ENCODE measurements around the gene OTUD7B. TPM values are rescaled to one million over a fixed set of nuclear protein-coding genes. Genes with fewer than 3 reads are reported as not detected.
"Not testable (repeated sequence)": the region's sequence is repeated elsewhere in the genome, so short reads cannot be mapped to it uniquely, and the experiment has no call there.

OTUD7B gene
- total RNA-seq: 10 to 100 TPM; 16.1 to 17.3 TPM

DNA sequence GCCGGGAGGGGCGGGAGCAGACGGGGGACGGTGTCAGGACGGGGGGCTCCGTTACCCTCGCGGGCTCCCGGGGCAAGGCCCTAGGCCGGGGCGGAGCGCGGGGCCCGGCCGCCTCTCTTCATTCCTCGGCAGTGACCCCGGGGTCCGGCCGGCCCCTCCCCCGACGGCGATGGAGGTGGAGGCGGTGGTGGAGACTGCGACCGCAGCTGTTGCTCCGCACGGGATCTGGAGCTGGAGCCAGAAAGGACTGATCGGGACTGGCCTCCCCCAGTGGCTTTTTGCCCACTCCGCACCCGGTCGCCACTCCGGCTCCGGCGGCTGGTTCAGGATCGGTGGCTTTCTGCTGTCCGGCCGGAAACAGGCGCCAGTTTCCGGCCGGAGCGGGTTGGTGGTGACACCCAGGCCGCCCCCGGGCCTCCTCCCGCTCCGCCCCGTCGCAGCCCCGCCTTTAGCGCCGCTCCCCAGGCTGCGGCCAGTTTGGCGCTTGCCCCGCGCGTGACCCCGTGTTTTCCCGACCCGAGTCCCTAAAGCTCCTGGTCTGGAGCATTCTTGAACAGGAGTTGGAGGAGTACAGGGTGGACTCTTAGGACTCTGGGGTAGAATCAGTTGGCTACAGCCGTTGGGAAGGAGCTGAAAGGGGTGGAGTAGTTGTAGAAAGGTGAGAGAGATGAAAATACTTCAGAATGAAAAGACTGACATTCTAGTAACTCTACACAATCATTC, at the start of gene OTUD7B:
Gene OTUD7B, minus strand, starts transcription at position 334 of the 723 bp plus-strand sequence. CDS start 33,216 bp downstream, outside the sequence.
- TF ChIP-seq, protein P1, sequence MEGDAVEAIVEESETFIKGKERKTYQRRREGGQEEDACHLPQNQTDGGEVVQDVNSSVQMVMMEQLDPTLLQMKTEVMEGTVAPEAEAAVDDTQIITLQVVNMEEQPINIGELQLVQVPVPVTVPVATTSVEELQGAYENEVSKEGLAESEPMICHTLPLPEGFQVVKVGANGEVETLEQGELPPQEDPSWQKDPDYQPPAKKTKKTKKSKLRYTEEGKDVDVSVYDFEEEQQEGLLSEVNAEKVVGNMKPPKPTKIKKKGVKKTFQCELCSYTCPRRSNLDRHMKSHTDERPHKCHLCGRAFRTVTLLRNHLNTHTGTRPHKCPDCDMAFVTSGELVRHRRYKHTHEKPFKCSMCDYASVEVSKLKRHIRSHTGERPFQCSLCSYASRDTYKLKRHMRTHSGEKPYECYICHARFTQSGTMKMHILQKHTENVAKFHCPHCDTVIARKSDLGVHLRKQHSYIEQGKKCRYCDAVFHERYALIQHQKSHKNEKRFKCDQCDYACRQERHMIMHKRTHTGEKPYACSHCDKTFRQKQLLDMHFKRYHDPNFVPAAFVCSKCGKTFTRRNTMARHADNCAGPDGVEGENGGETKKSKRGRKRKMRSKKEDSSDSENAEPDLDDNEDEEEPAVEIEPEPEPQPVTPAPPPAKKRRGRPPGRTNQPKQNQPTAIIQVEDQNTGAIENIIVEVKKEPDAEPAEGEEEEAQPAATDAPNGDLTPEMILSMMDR (IDR thresholded peaks at IDR 0.05): no peak
- Mint-ChIP-seq H3K36me3 (ENCODE audit: low read depth) (peaks cover 23% of the 10 kb centered on the region), H3K4me3 (peak within 1 kb of the TSS; percentile 96), H3K9me3 (no peaks in the 10 kb centered on the region), H3K27ac (peak within 1 kb of the TSS; percentile 94), H3K4me1 (ENCODE audit: low read depth) (peaks cover 39% of the 10 kb centered on the region), H3K27me3 (no peaks in the 10 kb centered on the region)
- ATAC-seq (peak; percentile 84), DNase-seq (peak; percentile 80)
- CTCF ChIA-PET: interaction anchor here (1.1 to 4.3 kb wide), 7 partner anchors 18 to 177 kb away, joined by 3 to 21 read pairs (median 5); no protein-coding TSS in a partner anchor
- intact Hi-C loops (cut with micrococcal nuclease): no loop called here
- POLR2A ChIA-PET: interaction anchor here (0.7 to 4.6 kb wide), 8 partner anchors 14 to 225 kb away, joined by 3 to 35 read pairs (median 6); partner anchors contain the start of genes ANP32E, SF3B4 and VPS45

GRCh38 chr1:150060260-150060659, 49.7 kb upstream of the OTUD7B start:
- CTCF ChIA-PET: interaction anchor here (1.3 kb wide), 1 partner anchor 105 kb away, joined by 3 read pairs; no protein-coding TSS in a partner anchor
- no peak for ATAC-seq
- intact Hi-C loops (cut with micrococcal nuclease): no loop called here
- POLR2A ChIA-PET: no interaction called here
- Mint-ChIP-seq H3K4me3 (no peak overlapping the region), H3K27ac (no peak overlapping the region), H3K9me3 (no peaks in the 10 kb centered on the region), H3K27me3 (no peaks in the 10 kb centered on the region), H3K4me1 (ENCODE audit: low read depth) (no peaks in the 10 kb centered on the region), H3K36me3 (ENCODE audit: low read depth) (no peaks in the 10 kb centered on the region)
- DNase-seq: no peak
- TF ChIP-seq, protein P1 (IDR thresholded peaks at IDR 0.05): no peak

- TF ChIP-seq, protein P1 (IDR thresholded peaks at IDR 0.05): no peak
- Mint-ChIP-seq H3K36me3 (ENCODE audit: low read depth) (no peaks in the 10 kb centered on the region), H3K27me3 (peaks cover 3% of the 10 kb centered on the region), H3K4me3 (no peak overlapping the region), H3K27ac (no peak overlapping the region), H3K4me1 (ENCODE audit: low read depth) (no peaks in the 10 kb centered on the region), H3K9me3 (no peaks in the 10 kb centered on the region)
- no peak for DNase-seq
- ChIA-PET CTCF (interaction anchor here (0.6 to 2.8 kb wide), 3 partner anchors 95 to 130 kb away, joined by 3 to 17 read pairs (median 4); no protein-coding TSS in a partner anchor), POLR2A (interaction anchor here (0.6 kb wide), 1 partner anchor 102 kb away, joined by 3 read pairs; no protein-coding TSS in a partner anchor)
- intact Hi-C loops (cut with micrococcal nuclease): no loop called here
- no peak for ATAC-seq
These were observed 45.9 kb upstream of the OTUD7B start for GRCh38 chr1:150056407-150056806.

- H3K36me3 Mint-ChIP-seq (ENCODE audit: low read depth); DNase-seq; H3K27me3 Mint-ChIP-seq; POLR2A ChIA-PET; H3K4me1 Mint-ChIP-seq (ENCODE audit: low read depth); ATAC-seq; intact Hi-C loops (cut with micrococcal nuclease); H3K4me3 Mint-ChIP-seq; H3K9me3 Mint-ChIP-seq; H3K27ac Mint-ChIP-seq: not testable (repeated sequence)
- CTCF ChIA-PET: interaction anchor here (1.0 kb wide), 1 partner anchor 9 kb away, joined by 3 read pairs; no protein-coding TSS in a partner anchor
These were observed 45.0 kb upstream of the OTUD7B start for GRCh38 chr1:150055507-150055906.

DNA sequence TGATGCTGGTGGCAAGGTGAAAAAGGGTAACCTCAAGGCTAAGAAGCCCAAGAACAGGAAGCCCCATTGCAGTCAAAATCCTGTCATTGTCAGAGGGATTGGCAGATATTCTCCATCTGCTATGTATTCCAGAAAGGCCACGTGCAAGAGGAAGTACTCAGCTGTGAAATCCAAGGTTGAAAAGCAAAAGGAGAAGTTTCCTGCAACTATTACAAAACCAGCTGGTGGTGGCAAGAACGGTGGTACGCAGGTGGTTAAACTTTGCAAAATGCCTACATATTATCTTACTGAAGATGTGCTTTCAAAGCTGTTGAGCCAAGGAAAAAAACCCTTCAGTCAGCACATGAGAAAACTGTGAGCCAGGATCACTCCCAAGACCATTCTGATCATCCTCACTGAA, 43.4 kb upstream of the OTUD7B start:
- Mint-ChIP-seq H3K27ac (no peak overlapping the region), H3K36me3 (ENCODE audit: low read depth) (no peaks in the 10 kb centered on the region), H3K9me3 (no peaks in the 10 kb centered on the region), H3K27me3 (peaks cover 5% of the 10 kb centered on the region), H3K4me3 (no peak overlapping the region), H3K4me1 (ENCODE audit: low read depth) (peaks cover 3% of the 10 kb centered on the region)
- ATAC-seq: no peak
- ChIA-PET POLR2A (interaction anchor here (1.1 to 1.8 kb wide), 3 partner anchors 10 to 167 kb away, joined by 4 to 6 read pairs (median 5); a partner anchor contains a TSS), CTCF (interaction anchor here (0.8 to 1.7 kb wide), 4 partner anchors 43 to 165 kb away, joined by 3 to 8 read pairs (median 3); partner anchors contain the start of gene OTUD7B)
- intact Hi-C loops (cut with micrococcal nuclease): no loop called here
- TF ChIP-seq, protein P1 (IDR thresholded peaks at IDR 0.05): no peak
- no peak for DNase-seq

DNA sequence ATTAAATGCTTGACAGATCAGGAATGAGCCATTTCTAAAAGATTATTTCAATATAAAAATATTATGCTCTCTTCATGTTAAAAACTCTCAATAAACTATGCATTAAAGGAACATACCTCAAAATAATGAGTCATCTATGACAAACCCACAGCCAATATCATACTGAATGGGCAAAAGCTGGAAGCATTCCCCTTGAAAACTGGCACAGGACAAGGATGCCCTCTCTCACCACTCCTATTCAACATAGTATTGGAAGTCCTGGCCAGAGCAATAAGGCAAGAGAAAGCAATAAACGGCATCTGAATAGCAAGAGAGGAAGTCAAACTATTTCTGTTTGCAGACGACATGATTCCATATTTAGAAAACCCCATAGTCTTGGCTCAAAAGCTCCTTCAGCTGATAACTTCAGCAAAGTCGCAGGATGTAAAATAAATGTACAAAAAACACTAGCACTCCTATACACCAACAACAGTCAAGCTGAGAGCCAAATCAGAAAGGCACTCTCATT, 41.4 kb upstream of the OTUD7B start:
- H3K4me3 Mint-ChIP-seq; H3K36me3 Mint-ChIP-seq (ENCODE audit: low read depth); H3K4me1 Mint-ChIP-seq (ENCODE audit: low read depth); intact Hi-C loops (cut with micrococcal nuclease); H3K9me3 Mint-ChIP-seq; H3K27me3 Mint-ChIP-seq; ATAC-seq; H3K27ac Mint-ChIP-seq; DNase-seq: not testable (repeated sequence)
- POLR2A ChIA-PET: interaction anchor here (1.2 kb wide), 1 partner anchor 164 kb away, joined by 4 read pairs; a partner anchor contains a TSS
- CTCF ChIA-PET: interaction anchor here (1.1 to 2.9 kb wide), 3 partner anchors 95 to 114 kb away, joined by 3 to 7 read pairs (median 3); no protein-coding TSS in a partner anchor

Data from activated CD8-positive, alpha-beta T cell treated with anti-CD3 and anti-CD28 coated beads for 36 hours (primary cell).